PC-3 (cell line): ENCODE data around the gene DLL3.
"Not testable (repeated sequence)": the region's sequence is repeated elsewhere in the genome, so short reads cannot be mapped to it uniquely, and the experiment has no call there.

Experiments used
- CTCF ChIP-seq: fragments of 300-600 bp; sonication (generic); conservative IDR thresholded peaks from 2 replicates; pipeline ENCODE4 v1.5.1; 2017; ENCODE audit warnings: antibody characterized with exemption, low read depth, mild to moderate bottlenecking, low read length
- EZH2phosphoT487 ChIP-seq: fragments of 300-600 bp; sonication (generic); IDR thresholded peaks from 2 replicates; pipeline ENCODE4 v1.6.1; 2018; ENCODE audit warnings: mild to moderate bottlenecking, antibody characterized with exemption, low read length, borderline replicate concordance

DNA sequence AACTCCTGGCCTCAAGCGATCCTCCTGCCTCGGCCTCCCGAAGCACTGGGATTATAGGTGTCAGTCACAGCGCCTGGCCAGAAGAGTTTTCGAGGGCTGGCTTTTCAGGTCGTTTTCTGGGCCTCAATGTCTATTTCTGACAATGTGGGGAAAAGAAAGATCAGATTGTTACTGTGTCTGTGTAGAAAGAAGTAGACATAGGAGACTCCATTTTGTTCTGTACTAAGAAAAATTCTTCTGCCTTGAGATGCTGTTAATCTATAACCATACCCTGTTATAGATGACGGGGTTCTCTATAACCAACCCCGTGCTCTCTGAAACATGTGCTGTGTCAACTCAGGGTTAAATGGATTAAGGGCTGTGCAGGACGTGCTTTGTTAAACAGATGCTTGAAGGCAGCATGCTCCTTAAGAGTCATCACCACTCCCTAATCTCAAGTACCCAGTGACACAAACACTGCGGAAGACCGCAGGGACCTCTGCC, 19.4 kb upstream of the DLL3 start:
- not testable (repeated sequence) for TF ChIP-seq CTCF, EZH2phosphoT487
